ENCODE results near the gene ASF1A. TPM values are rescaled to one million over a fixed set of nuclear protein-coding genes. Genes with fewer than 3 reads are reported as not detected.
"Not testable (repeated sequence)": the region's sequence is repeated elsewhere in the genome, so short reads cannot be mapped to it uniquely, and the experiment has no call there.

Gene ASF1A
- polyA plus RNA-seq (2012; ENCODE audit: insufficient read depth, insufficient read length) = 85.8 TPM

DNA sequence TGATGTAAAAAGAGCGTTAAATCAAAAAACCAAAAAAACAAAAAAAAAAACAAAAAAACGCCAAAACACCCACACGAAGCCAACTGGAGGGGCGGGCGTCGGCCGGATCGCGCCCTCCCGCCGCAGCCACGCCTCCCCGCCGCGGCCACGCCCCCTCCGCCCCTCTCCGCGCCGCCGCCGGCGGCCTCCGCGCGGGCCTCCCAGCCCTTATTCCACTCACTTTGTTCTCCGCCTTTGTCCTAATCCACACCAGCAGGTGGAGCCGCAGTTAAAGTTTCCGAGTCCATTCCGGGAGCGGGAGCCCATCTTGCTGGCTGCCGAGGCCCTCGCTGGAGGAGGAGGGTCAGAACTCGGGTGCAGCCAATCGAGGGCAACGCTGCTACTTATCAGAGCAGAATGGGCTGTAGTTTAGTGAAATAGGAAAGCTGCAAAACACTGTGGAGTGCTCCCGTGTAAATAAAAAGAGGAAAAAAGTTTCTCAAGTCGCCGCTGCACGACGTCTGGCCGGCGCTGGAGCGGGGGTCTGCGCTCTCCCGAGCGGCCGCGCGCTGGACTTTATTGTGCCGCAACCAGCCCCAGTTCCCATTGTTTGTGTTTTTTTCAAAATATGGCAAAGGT lies at the start of gene ASF1A:
Gene ASF1A (plus strand): TSS at position 346 of the 618 bp plus-strand sequence. CDS start 262 bp downstream, at position 608.
- peak; percentile 99 for DNase-seq (ENCODE audit: low read depth, low spot score)
- peak within 1 kb of the TSS; percentile 87 for H3K4me3 ChIP-seq (ENCODE audit: low read length)

- no peak for DNase-seq (ENCODE audit: low read depth, low spot score)
- H3K4me3 ChIP-seq (ENCODE audit: low read length) = no peak overlapping the region
Measured at GRCh38 chr6:118844915-118845314, 49.0 kb upstream of the ASF1A start.

DNA sequence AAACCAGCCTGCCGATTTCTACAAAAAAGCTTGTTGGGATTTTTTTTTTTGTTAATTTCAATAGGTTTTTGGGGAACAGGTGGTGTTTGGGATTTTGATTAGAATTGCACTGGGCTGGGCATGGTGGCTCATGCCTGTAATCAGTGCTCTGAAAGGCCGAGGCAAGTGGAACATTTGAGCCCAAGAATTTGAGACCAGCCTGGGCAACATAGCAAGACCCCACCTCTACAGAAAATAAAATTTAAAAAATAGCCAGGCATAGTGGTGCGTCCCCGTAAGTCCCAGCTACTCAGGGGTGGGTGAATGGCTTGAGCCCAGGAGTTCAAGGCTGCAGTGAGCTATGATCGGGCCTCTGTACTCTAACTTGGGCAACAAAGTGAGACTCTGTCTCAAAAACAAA lies 40.5 kb upstream of the ASF1A start:
- DNase-seq (ENCODE audit: low read depth, low spot score) = no peak

DNA sequence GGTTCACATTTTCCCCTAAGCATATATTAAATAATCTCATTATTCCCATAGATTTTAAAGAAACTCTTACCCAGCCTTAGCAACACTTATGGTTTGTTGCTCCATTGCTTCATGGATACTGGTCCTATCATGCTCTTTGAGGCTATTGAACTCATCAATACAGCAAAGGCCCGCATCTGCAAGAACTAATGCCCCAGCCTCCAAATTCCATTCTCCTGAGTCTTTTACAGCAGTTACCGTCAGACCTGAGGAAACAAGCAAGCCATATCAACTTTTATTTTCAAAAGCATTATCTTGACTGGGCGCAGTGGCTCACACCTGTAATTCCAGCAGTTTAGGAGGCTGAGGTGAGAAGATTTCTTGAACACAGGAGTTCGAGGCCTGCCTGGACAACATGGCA lies 37.7 kb upstream of the ASF1A start:
- H3K4me3 ChIP-seq (ENCODE audit: low read length) = no peak overlapping the region
- DNase-seq (ENCODE audit: low read depth, low spot score) = no peak

More for the DNA sequence above, 40.5 kb upstream of the ASF1A start:
- H3K4me3 ChIP-seq (ENCODE audit: low read length) = no peak overlapping the region

DNA sequence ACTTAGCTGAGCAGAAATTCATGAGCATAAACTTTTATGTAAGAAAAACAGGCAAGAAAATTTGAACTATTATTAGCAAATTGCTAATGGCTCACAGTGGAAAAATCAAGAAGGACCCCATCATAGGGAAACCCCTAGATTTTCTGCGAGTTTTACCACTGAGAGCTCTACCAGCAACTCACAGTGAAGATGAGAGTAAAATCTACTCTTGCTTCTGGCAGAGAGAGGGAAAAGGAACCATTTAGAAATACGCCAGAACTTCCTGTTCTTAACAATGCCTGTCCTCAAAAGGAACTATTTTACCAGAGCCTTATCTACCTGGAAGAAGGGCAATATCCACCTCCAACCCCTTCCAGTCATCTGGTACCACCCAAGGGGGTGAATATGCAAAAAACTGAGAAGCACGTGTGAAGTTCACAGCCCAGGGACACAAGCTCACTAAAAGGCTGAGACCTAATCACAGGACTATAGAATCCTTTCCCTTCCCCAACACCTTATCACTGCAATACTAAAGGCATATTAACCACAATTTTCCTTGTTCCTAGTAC lies 34.4 kb upstream of the ASF1A start:
- no peak for DNase-seq (ENCODE audit: low read depth, low spot score)
- H3K4me3 ChIP-seq (ENCODE audit: low read length) = no peak overlapping the region

- DNase-seq (ENCODE audit: low read depth, low spot score) = no peak
- no peak overlapping the region for H3K4me3 ChIP-seq (ENCODE audit: low read length)
Measured at GRCh38 chr6:118860363-118860762, 33.6 kb upstream of the ASF1A start.

- DNase-seq (ENCODE audit: low read depth, low spot score) = no peak
- no peak overlapping the region for H3K4me3 ChIP-seq (ENCODE audit: low read length)
Measured at GRCh38 chr6:118860880-118861279, 33.1 kb upstream of the ASF1A start.

DNA sequence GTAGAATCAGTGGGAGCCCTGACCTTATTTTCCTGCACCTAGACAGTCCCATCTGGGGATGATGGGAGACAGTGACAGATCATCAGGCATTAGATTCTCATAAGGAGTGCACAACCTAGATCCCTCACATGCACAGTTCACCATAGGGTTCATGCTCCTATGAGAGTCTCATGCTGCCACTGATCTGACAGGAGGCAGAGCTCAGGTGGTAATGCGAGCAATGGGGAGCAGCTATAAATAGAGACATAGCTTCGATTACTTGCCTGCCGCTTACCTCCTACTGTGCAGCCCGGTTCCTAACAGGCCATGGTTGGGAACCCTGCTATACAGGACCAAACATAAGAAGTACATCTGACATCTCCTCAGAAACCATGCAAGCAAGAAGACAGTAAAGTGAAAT lies 31.5 kb upstream of the ASF1A start:
- H3K4me3 ChIP-seq (ENCODE audit: low read length) = no peak overlapping the region
- DNase-seq (ENCODE audit: low read depth, low spot score) = no peak

DNA sequence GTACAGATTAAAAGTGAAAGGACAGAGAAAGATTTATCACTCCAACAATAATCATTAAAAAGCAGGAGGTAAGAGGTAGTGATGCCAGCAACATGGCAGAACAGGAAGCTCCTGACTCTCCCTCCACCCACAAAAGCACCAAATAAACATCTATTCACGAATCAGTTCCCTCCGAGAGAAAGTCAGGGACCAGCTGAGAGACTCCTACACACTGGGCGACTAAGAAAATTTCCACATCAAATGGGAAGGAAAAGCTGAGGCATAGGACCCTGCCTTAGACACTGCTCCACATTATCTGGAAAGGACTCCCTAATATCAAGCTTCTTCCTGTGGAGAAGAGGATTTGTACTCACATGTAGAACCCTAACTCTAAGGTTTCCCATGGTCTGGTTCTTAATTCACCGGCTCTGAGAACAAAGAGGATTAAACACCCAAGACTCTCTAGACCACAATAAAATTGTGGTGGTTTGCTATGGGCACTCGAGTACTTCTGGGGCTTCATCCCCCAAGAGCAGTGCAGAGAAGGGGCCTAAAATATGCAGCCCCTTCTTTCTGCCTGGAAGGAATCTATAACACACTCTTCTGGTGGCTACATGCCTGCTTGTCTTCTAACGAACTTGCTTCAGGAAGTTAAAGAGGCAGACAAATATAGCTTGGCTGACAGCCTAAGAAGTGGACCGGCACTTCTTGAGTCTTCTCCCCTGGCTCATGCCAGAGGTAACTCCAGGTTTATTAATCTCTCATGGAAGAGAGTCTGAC lies 29.4 kb upstream of the ASF1A start:
- no peak overlapping the region for H3K4me3 ChIP-seq (ENCODE audit: low read length)
- no peak for DNase-seq (ENCODE audit: low read depth, low spot score)

DNA sequence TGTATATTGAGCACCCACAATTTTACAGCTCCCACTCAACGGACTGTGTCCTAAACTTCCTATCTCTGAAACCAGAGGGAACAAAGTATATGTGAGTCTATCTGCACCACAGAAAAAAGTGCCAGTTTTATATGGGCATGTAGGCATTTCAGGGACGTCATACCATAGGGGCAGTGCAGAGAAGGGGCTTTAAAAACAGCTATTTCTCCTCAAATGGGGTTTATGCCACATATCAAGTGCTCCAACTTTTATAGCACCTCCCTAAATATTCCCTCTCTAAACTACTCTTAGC lies 28.9 kb upstream of the ASF1A start:
- DNase-seq (ENCODE audit: low read depth, low spot score) = no peak
- no peak overlapping the region for H3K4me3 ChIP-seq (ENCODE audit: low read length)

DNA sequence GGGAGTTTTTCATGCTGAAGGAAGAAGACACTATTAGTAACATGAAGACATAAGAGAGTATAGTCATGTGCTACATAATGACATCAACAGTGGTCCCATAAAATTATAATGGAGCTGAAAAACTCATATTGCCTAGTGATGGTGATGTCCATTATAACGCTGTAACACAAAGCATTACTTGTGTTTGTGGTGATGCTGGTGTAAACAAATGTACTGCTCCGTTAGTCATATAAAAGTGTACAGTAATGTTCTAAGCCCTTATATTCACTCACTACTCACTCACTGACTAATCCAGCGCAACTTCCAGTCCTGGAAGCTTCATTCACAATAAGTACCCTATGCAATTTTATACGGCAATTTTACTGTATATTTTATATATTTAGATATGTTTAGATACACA lies 26.8 kb upstream of the ASF1A start:
- no peak overlapping the region for H3K4me3 ChIP-seq (ENCODE audit: low read length)
- DNase-seq (ENCODE audit: low read depth, low spot score) = no peak

- DNase-seq (ENCODE audit: low read depth, low spot score) = not testable (repeated sequence)
Measured at GRCh38 chr6:118868901-118869300, 25.1 kb upstream of the ASF1A start.

DNA sequence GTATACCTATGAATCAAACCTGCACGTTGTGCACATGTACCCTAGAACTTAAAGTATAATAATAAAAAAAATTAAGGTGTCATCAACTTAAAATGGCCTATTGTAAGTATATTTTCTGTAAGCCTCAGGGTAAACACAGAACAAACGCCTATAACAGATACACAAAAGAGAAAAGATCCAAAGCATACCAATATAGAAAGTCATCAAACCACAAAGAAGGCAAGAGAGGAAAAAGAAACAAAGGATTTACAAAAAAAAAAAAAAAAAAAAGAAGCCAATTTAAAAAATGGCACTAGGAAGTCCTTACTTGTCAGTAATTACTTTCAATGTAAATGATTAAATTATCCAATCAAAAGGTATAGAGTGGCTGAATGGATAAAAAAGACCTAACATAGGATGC lies 24.6 kb upstream of the ASF1A start:
- no peak for DNase-seq (ENCODE audit: low read depth, low spot score)
- no peak overlapping the region for H3K4me3 ChIP-seq (ENCODE audit: low read length)

More at GRCh38 chr6:118868901-118869300, 25.1 kb upstream of the ASF1A start:
- not testable (repeated sequence) for H3K4me3 ChIP-seq (ENCODE audit: low read length)

DNA sequence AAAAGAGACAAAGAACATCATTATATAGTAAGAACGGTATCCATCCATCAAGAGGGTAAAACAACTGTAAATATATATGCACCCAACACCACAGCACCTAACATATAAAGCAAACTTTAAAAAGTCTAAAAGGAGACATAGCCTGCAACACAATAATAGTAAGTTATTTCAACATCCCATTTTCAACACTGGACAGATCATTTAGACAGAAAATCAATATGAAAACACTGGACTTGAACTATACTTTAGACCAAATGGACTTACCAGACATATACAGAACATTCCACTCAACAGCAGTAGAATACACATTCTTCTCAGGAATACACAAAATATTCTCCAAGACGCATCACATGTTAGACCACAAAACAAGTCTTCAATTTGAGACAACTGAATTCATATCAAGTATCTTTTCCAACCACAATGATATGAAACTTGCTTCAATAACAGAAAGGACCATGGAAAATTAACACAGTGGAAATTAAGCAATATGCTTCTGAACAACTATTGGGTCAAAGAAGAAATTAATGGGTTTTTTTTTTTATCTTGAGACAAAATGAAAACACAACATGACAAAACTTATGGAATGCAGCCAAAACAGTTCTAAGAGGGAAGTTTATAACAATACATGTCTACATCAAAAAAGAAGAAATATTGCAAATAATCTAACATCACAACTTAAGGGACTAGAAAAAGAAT lies 23.9 kb upstream of the ASF1A start:
- no peak for DNase-seq (ENCODE audit: low read depth, low spot score)
- no peak overlapping the region for H3K4me3 ChIP-seq (ENCODE audit: low read length)

GRCh38 chr6:118871331-118871730 lies 22.6 kb upstream of the ASF1A start:
- no peak overlapping the region for H3K4me3 ChIP-seq (ENCODE audit: low read length)
- DNase-seq (ENCODE audit: low read depth, low spot score) = no peak

- H3K4me3 ChIP-seq (ENCODE audit: low read length) = no peak overlapping the region
- no peak for DNase-seq (ENCODE audit: low read depth, low spot score)
Measured at GRCh38 chr6:118872318-118872717, 21.6 kb upstream of the ASF1A start.

GRCh38 chr6:118872726-118873125 lies 21.2 kb upstream of the ASF1A start:
- H3K4me3 ChIP-seq (ENCODE audit: low read length) = no peak overlapping the region
- DNase-seq (ENCODE audit: low read depth, low spot score) = no peak

DNA sequence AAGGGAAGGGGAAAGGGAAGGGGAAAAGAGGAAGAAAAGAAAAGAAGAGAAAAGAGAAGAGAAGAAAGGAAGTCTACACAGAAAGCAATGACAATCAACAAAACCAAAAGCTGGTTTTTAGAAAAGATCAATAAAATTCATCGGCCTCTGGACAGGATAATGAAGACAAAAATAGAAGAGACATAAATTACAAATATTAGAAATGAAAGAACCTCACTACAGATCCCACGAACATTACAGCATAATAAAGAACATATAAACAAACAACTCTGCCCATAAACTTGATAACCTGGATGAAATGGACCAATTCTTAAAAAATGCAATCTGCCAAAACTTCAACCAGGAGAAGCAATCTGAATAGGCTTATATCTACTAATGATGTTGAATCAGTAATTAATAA lies 20.7 kb upstream of the ASF1A start:
- DNase-seq (ENCODE audit: low read depth, low spot score) = no peak
- H3K4me3 ChIP-seq (ENCODE audit: low read length) = no peak overlapping the region

DNA sequence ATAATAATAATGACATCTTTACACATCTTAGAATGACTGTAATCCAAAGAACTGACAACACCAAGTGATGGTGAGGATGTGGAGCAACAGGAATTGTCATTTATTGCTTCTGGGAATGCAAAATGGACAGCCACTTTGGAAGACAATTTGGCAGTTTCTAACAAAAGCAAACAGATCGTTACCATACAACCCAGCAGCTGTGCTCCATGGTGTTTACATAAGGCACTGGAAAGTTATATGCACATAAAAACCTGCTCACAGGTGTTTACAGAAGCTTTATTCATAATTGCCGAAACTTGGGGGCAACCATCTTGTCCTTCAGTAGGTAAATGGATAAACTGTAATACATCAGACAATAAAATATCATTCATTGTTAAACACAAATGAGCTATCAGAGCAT lies 18.3 kb upstream of the ASF1A start:
- no peak for DNase-seq (ENCODE audit: low read depth, low spot score)

DNA sequence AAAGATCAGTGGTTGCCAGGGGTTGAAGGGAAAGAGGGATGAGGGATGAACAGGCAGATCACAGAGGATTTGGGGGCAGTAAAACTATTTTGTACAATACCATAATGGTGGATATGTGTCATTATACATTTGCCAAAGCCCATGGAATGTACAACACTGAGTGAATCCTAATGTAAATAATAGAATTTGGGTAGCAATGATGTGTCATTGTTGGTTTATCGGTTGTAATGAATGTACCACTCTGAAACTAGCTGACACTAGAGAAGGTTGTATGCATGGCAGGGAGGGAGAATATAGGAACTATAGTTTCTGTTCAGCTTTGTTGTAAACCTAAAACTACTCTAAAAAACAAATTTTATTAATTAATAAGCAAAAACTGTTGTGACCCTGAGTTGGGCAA lies 17.8 kb upstream of the ASF1A start:
- no peak for DNase-seq (ENCODE audit: low read depth, low spot score)
- no peak overlapping the region for H3K4me3 ChIP-seq (ENCODE audit: low read length)

More for the DNA sequence above, 18.3 kb upstream of the ASF1A start:
- no peak overlapping the region for H3K4me3 ChIP-seq (ENCODE audit: low read length)
